Posterior vena cava (tissue), 2 donors: Measurements from ENCODE around the gene SLC20A1. TPM values are rescaled to one million over a fixed set of nuclear protein-coding genes. Genes with fewer than 3 reads are reported as not detected.

Source experiments
- total RNA-seq, 2 donors: library from RNA; stranded (reverse); fragmentation: NEBNext Ultra II Directional; extraction: Animal tissue kit (Norgen Biotek cat#: 25700); gene quantifications; one replicate each; pipeline ENCODE4 v1.2.1, GENCODE V29; 2021
- donor health status: DM: yes; HTN: yes; CAD: no.
- donor health status: DM: yes; HTN: yes; CAD: no.

Gene SLC20A1
- total RNA-seq, 2 donors from 2014 or later: 41.0 to 43.6 TPM

Other genes starting within 250 kb of the SLC20A1 start
- 10 to 100 TPM; 14.9 to 24.3 TPM for gene RGPD8, start 212.3 kb upstream of the SLC20A1 start, total RNA-seq
- gene TTL, start 163.8 kb upstream of the SLC20A1 start, total RNA-seq: 10 to 100 TPM; 33.5 to 42.3 TPM
- 10 to 100 TPM; 11.4 to 12.8 TPM for gene POLR1B, start 103.5 kb upstream of the SLC20A1 start, total RNA-seq
- gene CHCHD5, start 61.3 kb upstream of the SLC20A1 start, total RNA-seq: 10 to 100 TPM; 12.7 to 23.8 TPM
- not detected for gene NT5DC4, start 75.1 kb downstream of the SLC20A1 start, total RNA-seq
- under 1 TPM; 0.24 to 0.65 TPM for gene CKAP2L, start 118.7 kb downstream of the SLC20A1 start, total RNA-seq
- gene IL1A, start 138.6 kb downstream of the SLC20A1 start, total RNA-seq: not detected
- 1 to 10 TPM; 1.0 to 1.1 TPM for gene IL1B, start 190.8 kb downstream of the SLC20A1 start, total RNA-seq